DOHH2 (cell line): ENCODE measurements around the gene PHKG1.

Source experiments
- CTCF ChIP-seq: fragments of 200-600 bp; sonication (generic); IDR thresholded peaks from one replicate; pipeline ENCODE4 v1.5.1; 2014; ENCODE audit warnings: antibody characterized with exemption, mild to moderate bottlenecking, low read depth, low read length; ENCODE audit not compliant: poor library complexity, severe bottlenecking
- EZH2phosphoT487 ChIP-seq: fragments of 200-600 bp; sonication (generic); IDR thresholded peaks from 2 replicates; pipeline ENCODE4 v1.6.1; 2017; ENCODE audit warnings: borderline replicate concordance, mild to moderate bottlenecking, antibody characterized with exemption, low read length, moderate library complexity, mixed read lengths

GRCh38 chr7:56081626-56082340, 11.0 kb downstream of the PHKG1 start:
- no peak for TF ChIP-seq CTCF
- no peak for TF ChIP-seq EZH2phosphoT487
